CD14-positive monocyte (primary cell): Measurements from ENCODE around the gene CD81. TPM values are rescaled to one million over a fixed set of nuclear protein-coding genes. Genes with fewer than 3 reads are reported as not detected.
A peak's percentile ranks its signal among the peaks of the same experiment; 100 is the strongest.

Experiments used
- DNase-seq, 3 donors: peaks; one replicate each; pipeline ENCODE4 v3.0.0-alpha.2; 2011 to 2022
- H2AFZ ChIP-seq: 2 replicates; pipeline ENCODE4 v1.6.0; 2012; ENCODE audit warnings: mild to moderate bottlenecking, low read depth, low read length, inconsistent platforms; ENCODE audit not compliant: insufficient read depth, poor library complexity, severe bottlenecking
- H3K27ac ChIP-seq, 2 donors: 1 replicate in 1 of 2; 2 replicates in 1 of 2; pipeline ENCODE4 v1.5.1; 2012 to 2013; ENCODE audit warnings: low read length in 2 of 2, control low read depth in 1 of 2, inconsistent platforms in 1 of 2, low read depth in 1 of 2, mild to moderate bottlenecking in 1 of 2
- H3K27me3 ChIP-seq, 2 donors: one replicate each; pipeline versions ENCODE4 v1.6.0 to v1.6.1; 2011 to 2013; ENCODE audit warnings: low read length in 2 of 2; ENCODE audit not compliant: control insufficient read depth in 2 of 2, insufficient read depth in 2 of 2
- H3K36me3 ChIP-seq, 2 donors: replicated peaks in 1 of 2; 1 replicate in 1 of 2; 2 replicates in 1 of 2; pipeline versions ENCODE4 v1.5.1 to v1.6.1; 2012 to 2013; ENCODE audit warnings: low read length in 2 of 2, control low read depth in 1 of 2, inconsistent platforms in 1 of 2, mild to moderate bottlenecking in 1 of 2; ENCODE audit not compliant: insufficient read depth in 2 of 2, control insufficient read depth in 1 of 2
- H3K4me1 ChIP-seq, 2 donors: 1 replicate in 1 of 2; 2 replicates in 1 of 2; pipeline versions ENCODE4 v1.5.1 to v1.6.1; 2012 to 2013; ENCODE audit warnings: low read length in 2 of 2, control low read depth in 1 of 2, inconsistent platforms in 1 of 2, mild to moderate bottlenecking in 1 of 2, moderate library complexity in 1 of 2; ENCODE audit not compliant: insufficient read depth in 2 of 2, control insufficient read depth in 1 of 2
- H3K4me2 ChIP-seq: replicated peaks from 2 replicates; pipeline ENCODE3; 2012; ENCODE audit warnings: low read length, moderate library complexity, mild to moderate bottlenecking; ENCODE audit not compliant: poor library complexity, severe bottlenecking; ENCODE audit errors: extremely low read depth
- H3K4me3 ChIP-seq, 3 experiments: fragments of 200-600 bp in 1 of 3; sonication (generic) in 1 of 3; replicated peaks in 1 of 3; 1 replicate in 2 of 3; 2 replicates in 1 of 3; pipeline ENCODE4 v1.5.1; 2011 to 2013; ENCODE audit warnings: low read length in 3 of 3, mild to moderate bottlenecking in 3 of 3, control low read depth in 2 of 3, low read depth in 2 of 3, inconsistent platforms in 1 of 3, moderate library complexity in 1 of 3
- H3K79me2 ChIP-seq: 2 replicates; pipeline ENCODE4 v1.6.0; 2012; ENCODE audit warnings: mild to moderate bottlenecking, control low read depth, inconsistent platforms, low read length, moderate library complexity; ENCODE audit not compliant: insufficient read depth
- H3K9ac ChIP-seq: 2 replicates; pipeline ENCODE4 v1.6.0; 2017; ENCODE audit warnings: low read length, mild to moderate bottlenecking; ENCODE audit not compliant: insufficient read depth, poor library complexity, severe bottlenecking
- H3K9me3 ChIP-seq, 2 donors: replicated peaks in 1 of 2; 1 replicate in 1 of 2; 2 replicates in 1 of 2; pipeline versions ENCODE4 v1.5.1 to v1.6.1; 2012 to 2013; ENCODE audit warnings: low read length in 2 of 2, control low read depth in 1 of 2; ENCODE audit not compliant: control insufficient read depth in 1 of 2, insufficient read depth in 1 of 2
- H4K20me1 ChIP-seq: 2 replicates; pipeline ENCODE4 v1.6.0; 2012; ENCODE audit warnings: mild to moderate bottlenecking, low read length, control low read depth, moderate library complexity; ENCODE audit not compliant: insufficient read depth
- H3K27ac Mint-ChIP-seq, 7 donors: one replicate each; pipeline ENCODE4 v1.8.0; 2020; ENCODE audit warnings: mild to moderate bottlenecking in 7 of 7, mixed read lengths in 7 of 7, moderate library complexity in 6 of 7, inconsistent platforms in 2 of 7
- H3K27me3 Mint-ChIP-seq, 3 donors: one replicate each; pipeline ENCODE4 v1.8.0; 2021 to 2022; ENCODE audit warnings: low read depth in 3 of 3, mild to moderate bottlenecking in 3 of 3, mixed read lengths in 3 of 3, moderate library complexity in 3 of 3, inconsistent platforms in 1 of 3
- H3K36me3 Mint-ChIP-seq, 2 donors: one replicate each; pipeline ENCODE4 v1.8.0; 2020; ENCODE audit warnings: mixed read lengths in 2 of 2, inconsistent platforms in 1 of 2, mild to moderate bottlenecking in 1 of 2
- H3K4me1 Mint-ChIP-seq: one replicate; pipeline ENCODE4 v1.8.0; 2020; ENCODE audit warnings: mild to moderate bottlenecking, mixed read lengths
- H3K4me3 Mint-ChIP-seq, 2 donors: one replicate each; pipeline ENCODE4 v1.8.0; 2020; ENCODE audit warnings: mild to moderate bottlenecking in 2 of 2, mixed read lengths in 2 of 2, moderate library complexity in 1 of 2
- H3K9me3 Mint-ChIP-seq, 7 donors: one replicate each; pipeline ENCODE4 v1.8.0; 2020 to 2022; ENCODE audit warnings: mixed read lengths in 7 of 7, mild to moderate bottlenecking in 6 of 7, moderate library complexity in 6 of 7, inconsistent platforms in 2 of 7
- WGBS: methylation state at CpG from one replicate; pipeline ENCODE4 v1.1.5; 2013; ENCODE audit warnings: missing lambda C conversion rate; ENCODE audit not compliant: insufficient coverage; 5-methylcytosine and 5-hydroxymethylcytosine counted together
- intact Hi-C, 2 donors: fragments of 100-400 bp; cut with micrococcal nuclease; formaldehyde crosslinking; loops; one replicate each; pipeline versions ENCODE4 v1.15.0 to v1.15.1; 2023
- polyA plus RNA-seq, 3 donors: library from polyadenylated mRNA; depleted of rRNA in 1 of 3; unstranded in 2 of 3; stranded (reverse) in 1 of 3; fragments of 300-500 nt in 2 of 3; fragments of >200 nt in 1 of 3; fragmentation: Illumina TruSeq in 2 of 3; gene quantifications; 1 replicate in 2 of 3; 2 replicates in 1 of 3; pipeline ENCODE4 v1.2.3, GENCODE V29; 2012 to 2021
- TF ChIP-seq, protein P1 (sequence below): fragments of 200-600 bp; IDR thresholded peaks from one replicate; pipeline ENCODE4 v1.8.0; 2022; ENCODE audit warnings: antibody characterized with exemption, mild to moderate bottlenecking

CD81 gene
- polyA plus RNA-seq, 3 donors, result 3.2 to 74.9 (median 12.3) TPM

DNA sequence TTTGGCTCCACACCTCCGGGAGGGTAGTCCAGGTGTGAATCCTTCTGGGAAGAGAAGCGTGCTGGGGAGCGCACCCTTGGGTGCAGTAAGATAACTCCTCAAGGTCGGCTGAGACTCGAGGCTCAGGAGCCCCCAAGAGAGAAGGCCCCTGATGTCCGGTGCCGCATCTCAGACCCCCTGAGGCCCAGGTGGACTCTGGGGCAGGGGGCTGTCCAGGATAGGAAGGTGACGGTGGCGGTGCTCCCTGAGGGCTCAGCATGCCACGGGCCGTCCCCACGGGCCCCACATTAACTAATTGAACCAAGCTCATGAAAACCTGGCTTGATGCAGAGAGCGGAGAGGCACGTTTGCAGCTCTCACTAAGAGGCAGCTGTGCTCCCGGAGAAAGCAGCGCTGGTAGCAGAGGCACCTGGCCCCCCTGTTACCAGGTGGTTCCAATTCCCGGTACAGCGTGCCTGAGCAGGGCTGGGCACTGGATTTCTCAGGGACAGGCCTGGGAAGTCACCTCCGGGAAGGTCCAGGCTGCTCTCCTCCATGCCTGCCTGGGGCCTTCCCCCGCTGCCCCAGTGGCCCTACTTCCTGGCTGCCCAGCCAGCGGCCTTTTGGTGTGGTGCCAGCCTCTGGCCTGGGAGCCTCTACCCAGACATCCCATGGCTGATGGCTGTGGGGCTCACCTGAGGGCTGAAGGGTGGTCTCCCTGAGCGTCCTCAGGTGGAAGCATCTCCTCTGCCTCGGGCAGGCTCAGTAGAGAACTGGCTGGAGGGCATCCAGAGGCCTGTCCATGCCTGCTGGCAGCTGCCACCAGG lies 68.8 kb downstream of the CD81 start:
- H3K4me3 Mint-ChIP-seq, result peak overlapping the region; percentile 93 to 98
- H3K9me3 ChIP-seq, result no peaks in the 10 kb centered on the region
- peak overlapping the region; percentile 80 to 88 for H3K27ac ChIP-seq
- peaks cover 14 to 25% of the 10 kb centered on the region in 2 donors for H3K36me3 Mint-ChIP-seq
- H3K27me3 Mint-ChIP-seq, result peaks cover 13 to 20% (median 16%) of the 10 kb centered on the region in 3 donors
- H4K20me1 ChIP-seq, result peaks cover 61% of the 10 kb centered on the region
- H3K79me2 ChIP-seq, result peaks cover 60% of the 10 kb centered on the region
- peak overlapping the region; percentile 74 to 88 (median 82) for H3K4me3 ChIP-seq
- H3K4me1 Mint-ChIP-seq, result peaks cover 37% of the 10 kb centered on the region
- H3K27ac Mint-ChIP-seq, result peak overlapping the region in 3 of 7 donors; percentile 74 to 86 (median 86)
- H3K36me3 ChIP-seq, result peaks cover 9 to 17% of the 10 kb centered on the region in 2 donors
- peaks cover 42 to 49% of the 10 kb centered on the region in 2 donors for H3K4me1 ChIP-seq
- H3K9me3 Mint-ChIP-seq, result peaks cover 0 to 3% (median 0%) of the 10 kb centered on the region in 7 donors
- H3K27me3 ChIP-seq, result peaks cover 0 to 19% of the 10 kb centered on the region in 2 donors
- H2AFZ ChIP-seq, result peak overlapping the region; percentile 87
- peak overlapping the region; percentile 87 for H3K4me2 ChIP-seq
- TF ChIP-seq, protein P1, sequence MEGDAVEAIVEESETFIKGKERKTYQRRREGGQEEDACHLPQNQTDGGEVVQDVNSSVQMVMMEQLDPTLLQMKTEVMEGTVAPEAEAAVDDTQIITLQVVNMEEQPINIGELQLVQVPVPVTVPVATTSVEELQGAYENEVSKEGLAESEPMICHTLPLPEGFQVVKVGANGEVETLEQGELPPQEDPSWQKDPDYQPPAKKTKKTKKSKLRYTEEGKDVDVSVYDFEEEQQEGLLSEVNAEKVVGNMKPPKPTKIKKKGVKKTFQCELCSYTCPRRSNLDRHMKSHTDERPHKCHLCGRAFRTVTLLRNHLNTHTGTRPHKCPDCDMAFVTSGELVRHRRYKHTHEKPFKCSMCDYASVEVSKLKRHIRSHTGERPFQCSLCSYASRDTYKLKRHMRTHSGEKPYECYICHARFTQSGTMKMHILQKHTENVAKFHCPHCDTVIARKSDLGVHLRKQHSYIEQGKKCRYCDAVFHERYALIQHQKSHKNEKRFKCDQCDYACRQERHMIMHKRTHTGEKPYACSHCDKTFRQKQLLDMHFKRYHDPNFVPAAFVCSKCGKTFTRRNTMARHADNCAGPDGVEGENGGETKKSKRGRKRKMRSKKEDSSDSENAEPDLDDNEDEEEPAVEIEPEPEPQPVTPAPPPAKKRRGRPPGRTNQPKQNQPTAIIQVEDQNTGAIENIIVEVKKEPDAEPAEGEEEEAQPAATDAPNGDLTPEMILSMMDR, result no peak
- peak overlapping the region; percentile 63 for H3K9ac ChIP-seq
- intact Hi-C loops, result loop anchor here in 1 of 2 donors (5.0 kb wide), 1 partner anchor 36 kb away; no protein-coding TSS in a partner anchor
- no peak for DNase-seq
- WGBS, result 71% methylated on average over 23 of the region's 23 CpGs

DNA sequence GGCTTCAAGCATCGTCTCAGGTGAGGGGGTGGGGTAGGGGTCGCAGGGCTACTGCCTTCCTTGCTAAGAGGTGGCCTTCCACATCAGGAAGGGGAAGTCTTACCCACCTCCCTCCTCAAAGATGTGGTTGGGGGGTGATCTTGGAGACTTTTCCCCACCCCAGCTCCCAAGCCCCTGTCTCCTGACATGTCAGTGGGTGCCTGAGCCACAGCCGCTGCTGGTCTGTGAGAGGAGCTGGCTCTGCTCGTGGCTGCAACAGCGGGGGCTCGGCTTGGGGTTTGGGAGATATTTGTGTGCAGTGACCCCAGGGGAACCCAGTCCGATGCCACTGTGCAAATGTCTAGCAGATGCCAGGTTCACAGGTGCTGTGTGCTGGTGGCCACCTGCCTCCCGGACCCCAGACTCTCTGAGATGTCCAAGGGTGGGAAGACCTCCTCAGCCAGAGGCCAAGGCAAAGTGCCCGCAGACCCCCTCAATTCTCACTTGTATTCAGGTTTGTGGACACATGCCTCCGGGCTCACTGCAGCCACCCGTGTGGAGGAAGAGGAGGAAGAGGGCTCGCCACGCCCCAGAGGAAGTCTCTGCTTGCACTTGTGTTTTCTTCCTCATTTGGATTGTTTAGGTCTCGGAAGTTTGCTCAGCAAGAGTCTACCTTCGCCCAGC lies 69.6 kb downstream of the CD81 start:
- 35% methylated on average over 11 of the region's 15 CpGs for WGBS
- peak overlapping the region; percentile 83 to 96 (median 91) for H3K27ac Mint-ChIP-seq
- Histone ChIP-seq H3K9me3 (no peaks in the 10 kb centered on the region), H3K4me1 (peaks cover 39 to 45% of the 10 kb centered on the region in 2 donors), H4K20me1 (peaks cover 69% of the 10 kb centered on the region), H3K79me2 (peaks cover 67% of the 10 kb centered on the region), H3K4me2 (peak overlapping the region; percentile 87), H3K27ac (peak overlapping the region; percentile 80 to 88), H2AFZ (peak overlapping the region; percentile 53), H3K9ac (peak overlapping the region; percentile 63), H3K4me3 (peak overlapping the region; percentile 74 to 88 (median 82)), H3K36me3 (peaks cover 12 to 23% of the 10 kb centered on the region in 2 donors), H3K27me3 (peaks cover 0 to 19% of the 10 kb centered on the region in 2 donors)
- peaks cover 35% of the 10 kb centered on the region for H3K4me1 Mint-ChIP-seq
- H3K4me3 Mint-ChIP-seq, result peak overlapping the region; percentile 93 to 98
- H3K27me3 Mint-ChIP-seq, result peaks cover 13 to 19% (median 15%) of the 10 kb centered on the region in 3 donors
- TF ChIP-seq, protein P1, result no peak
- peaks cover 16 to 33% of the 10 kb centered on the region in 2 donors for H3K36me3 Mint-ChIP-seq
- intact Hi-C loops, result loop anchor here in 1 of 2 donors (5.0 kb wide), 1 partner anchor 36 kb away; no protein-coding TSS in a partner anchor
- DNase-seq, result peak; percentile 54 to 78 (median 68)
- peaks cover 0 to 3% (median 0%) of the 10 kb centered on the region in 7 donors for H3K9me3 Mint-ChIP-seq
